Vagina (tissue), 2 donors: ENCODE results near the gene PACS1.

ENCODE experiments used
- POLR2A ChIP-seq, 2 donors: fragments of 450-650 bp; IDR thresholded peaks; one replicate each; pipeline ENCODE4 v1.6.1; 2017; ENCODE audit warnings: antibody characterized with exemption in 2 of 2, mild to moderate bottlenecking in 2 of 2, moderate library complexity in 2 of 2
- POLR2AphosphoS5 ChIP-seq, 2 donors: sonication (generic); formaldehyde crosslinking; IDR thresholded peaks; one replicate each; pipeline ENCODE4 v1.9.0; 2017; ENCODE audit warnings: antibody characterized with exemption in 2 of 2, mild to moderate bottlenecking in 2 of 2, low read depth in 1 of 2; ENCODE audit not compliant: insufficient read depth in 1 of 2
- TF ChIP-seq, protein P1 (sequence below), 3 experiments: fragments of 450-650 bp in 2 of 3; fragments of 200-600 bp in 1 of 3; sonication (generic) in 1 of 3; IDR thresholded peaks; one replicate each; pipeline ENCODE4 v1.5.1; 2017 to 2019; ENCODE audit warnings: antibody characterized with exemption in 3 of 3, mild to moderate bottlenecking in 2 of 3, moderate library complexity in 2 of 3

DNA sequence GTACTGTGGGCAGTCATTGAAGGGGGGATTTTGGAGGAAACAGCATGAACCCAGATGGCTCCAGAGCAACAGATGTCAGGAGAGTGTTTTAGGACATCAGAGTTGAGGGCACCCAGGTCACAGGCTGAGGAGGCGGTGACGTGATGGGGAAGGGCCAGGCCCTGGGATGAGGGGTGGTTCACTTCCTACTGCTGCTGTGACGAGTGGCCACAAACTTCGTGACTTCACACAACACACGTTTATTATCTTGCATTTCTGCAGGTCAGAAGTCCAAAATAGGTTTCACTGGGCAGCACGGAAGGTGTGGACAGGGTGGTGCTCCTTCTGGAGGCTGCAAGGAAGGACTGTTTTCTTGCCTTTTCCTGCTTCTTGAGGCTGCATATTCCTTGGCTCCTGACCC, 120.7 kb downstream of the PACS1 start:
- TF ChIP-seq, protein P1, sequence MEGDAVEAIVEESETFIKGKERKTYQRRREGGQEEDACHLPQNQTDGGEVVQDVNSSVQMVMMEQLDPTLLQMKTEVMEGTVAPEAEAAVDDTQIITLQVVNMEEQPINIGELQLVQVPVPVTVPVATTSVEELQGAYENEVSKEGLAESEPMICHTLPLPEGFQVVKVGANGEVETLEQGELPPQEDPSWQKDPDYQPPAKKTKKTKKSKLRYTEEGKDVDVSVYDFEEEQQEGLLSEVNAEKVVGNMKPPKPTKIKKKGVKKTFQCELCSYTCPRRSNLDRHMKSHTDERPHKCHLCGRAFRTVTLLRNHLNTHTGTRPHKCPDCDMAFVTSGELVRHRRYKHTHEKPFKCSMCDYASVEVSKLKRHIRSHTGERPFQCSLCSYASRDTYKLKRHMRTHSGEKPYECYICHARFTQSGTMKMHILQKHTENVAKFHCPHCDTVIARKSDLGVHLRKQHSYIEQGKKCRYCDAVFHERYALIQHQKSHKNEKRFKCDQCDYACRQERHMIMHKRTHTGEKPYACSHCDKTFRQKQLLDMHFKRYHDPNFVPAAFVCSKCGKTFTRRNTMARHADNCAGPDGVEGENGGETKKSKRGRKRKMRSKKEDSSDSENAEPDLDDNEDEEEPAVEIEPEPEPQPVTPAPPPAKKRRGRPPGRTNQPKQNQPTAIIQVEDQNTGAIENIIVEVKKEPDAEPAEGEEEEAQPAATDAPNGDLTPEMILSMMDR (IDR thresholded peaks at IDR 0.05): no peak
- TF ChIP-seq POLR2A (IDR thresholded peaks at IDR 0.05): no peak
- TF ChIP-seq POLR2AphosphoS5 (IDR thresholded peaks at IDR 0.05; ENCODE audit: insufficient read depth in 1 of 2, low read depth in 1 of 2): no peak
